Articular chondrocyte of knee joint (primary cell): Measurements from ENCODE around the gene DZANK1. TPM values are rescaled to one million over a fixed set of nuclear protein-coding genes. Genes with fewer than 3 reads are reported as not detected.

Experiments used
- small RNA-seq: library from RNA; depleted of rRNA; stranded (forward); fragments of <200 nt; gene quantifications from one replicate; pipeline ENCODE3, GENCODE V24; 2012
- total RNA-seq: library from RNA; depleted of rRNA; stranded (reverse); fragments of >200 nt; gene quantifications from 2 replicates; pipeline ENCODE4 v1.2.3, GENCODE V29; 2012

The DZANK1 gene
- 1.2 TPM in 2 replicates for total RNA-seq

DNA sequence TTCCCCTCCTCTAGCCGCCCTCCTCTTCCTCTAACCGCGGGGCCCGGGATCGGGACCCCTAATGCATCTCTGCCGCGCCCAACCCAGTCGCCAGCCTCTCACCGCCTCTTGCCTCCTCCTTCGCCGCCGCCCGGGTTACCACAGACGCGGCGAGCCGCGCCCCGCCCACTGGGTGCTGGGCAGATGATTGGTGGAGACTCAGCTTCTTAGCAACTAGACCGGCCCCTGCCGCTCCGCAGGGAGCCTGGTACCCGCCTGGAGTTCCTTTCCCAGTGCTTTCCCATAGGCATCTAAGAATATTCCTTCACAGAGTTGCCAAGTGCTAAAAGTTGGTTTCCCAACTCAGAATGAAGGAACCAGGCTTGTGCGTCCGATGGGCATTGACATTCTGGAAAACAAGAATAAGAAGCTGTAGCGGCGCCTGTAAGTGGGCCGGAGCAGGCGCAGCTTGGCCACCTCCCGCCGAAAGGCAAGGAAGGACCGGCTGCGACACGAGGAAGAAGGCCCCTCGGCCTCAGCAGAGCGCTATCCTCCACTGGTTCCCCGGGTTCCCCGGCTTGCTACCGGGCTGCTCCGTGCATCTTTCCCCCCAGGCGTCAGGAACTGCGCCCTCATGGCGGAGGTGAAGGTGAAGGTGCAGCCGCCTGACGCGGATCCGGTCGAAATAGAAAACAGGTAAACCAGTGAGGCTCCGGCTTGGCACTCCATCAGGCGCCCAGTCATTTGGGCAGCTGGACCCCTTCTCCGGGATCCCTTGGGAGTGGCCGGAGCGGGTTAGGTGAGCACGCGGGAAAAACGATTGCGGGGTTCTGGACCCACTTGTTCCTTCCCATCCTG is at the start of gene DZANK1, which contains the start of gene POLR3F:
Gene DZANK1, minus strand, starts transcription at position 137 of the 837 bp plus-strand sequence. CDS start 1,672 bp downstream, outside the sequence.
Gene POLR3F, plus strand, starts transcription at position 497 of the 837 bp plus-strand sequence. Its CDS starts 117 bp downstream, at position 614.

DNA sequence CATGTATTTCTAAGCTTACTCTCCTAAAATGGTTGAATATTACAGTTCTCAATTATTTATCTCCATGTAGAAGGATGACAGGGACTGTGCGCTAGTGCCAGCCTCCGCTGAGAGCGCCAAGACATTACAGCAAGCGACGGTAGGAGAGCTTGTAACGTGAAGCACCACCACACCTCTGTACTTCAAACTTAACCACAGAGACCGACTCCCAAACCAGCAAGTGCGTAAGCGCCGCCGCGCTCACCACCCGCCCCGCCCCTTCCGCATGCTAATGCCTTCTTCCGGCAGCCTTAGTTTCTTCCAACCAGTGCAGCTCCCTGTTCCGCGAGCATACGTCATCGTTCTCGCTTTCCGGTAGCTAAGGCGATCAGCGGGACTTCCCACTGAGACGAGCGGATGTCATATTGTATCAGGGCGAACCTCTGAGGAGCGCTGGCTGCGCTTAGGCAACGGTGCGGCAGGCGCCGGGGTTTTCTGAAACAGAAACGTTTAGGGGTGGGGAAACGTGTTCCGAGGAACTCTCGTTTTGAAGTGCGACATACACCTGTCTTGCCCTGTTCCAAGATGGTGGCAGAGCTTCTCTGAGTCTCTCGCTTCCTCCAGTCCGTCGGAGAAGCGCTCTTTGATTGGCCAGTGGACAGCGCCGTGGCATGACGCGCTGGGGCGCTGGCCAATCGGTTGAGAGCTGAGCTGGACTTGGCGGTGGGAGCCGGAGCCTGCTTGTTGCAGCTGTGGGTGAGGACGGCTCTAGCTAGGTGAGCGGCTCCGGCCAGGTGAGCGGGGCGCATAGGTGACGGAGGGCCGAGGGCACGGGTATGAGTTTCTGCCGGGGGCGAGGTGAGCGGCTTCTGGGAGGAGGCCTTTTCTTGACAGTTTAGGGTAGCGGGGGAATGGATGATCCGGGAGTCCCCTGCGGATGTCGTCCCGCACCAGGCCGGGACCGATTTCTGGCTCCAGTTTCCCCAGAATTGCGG is 40.7 kb upstream of the DZANK1 start, which contains the start of gene SEC23B:
Gene SEC23B, plus strand, starts transcription at position 723 of the 974 bp plus-strand sequence. CDS start 2,896 bp downstream, outside the sequence.

DNA sequence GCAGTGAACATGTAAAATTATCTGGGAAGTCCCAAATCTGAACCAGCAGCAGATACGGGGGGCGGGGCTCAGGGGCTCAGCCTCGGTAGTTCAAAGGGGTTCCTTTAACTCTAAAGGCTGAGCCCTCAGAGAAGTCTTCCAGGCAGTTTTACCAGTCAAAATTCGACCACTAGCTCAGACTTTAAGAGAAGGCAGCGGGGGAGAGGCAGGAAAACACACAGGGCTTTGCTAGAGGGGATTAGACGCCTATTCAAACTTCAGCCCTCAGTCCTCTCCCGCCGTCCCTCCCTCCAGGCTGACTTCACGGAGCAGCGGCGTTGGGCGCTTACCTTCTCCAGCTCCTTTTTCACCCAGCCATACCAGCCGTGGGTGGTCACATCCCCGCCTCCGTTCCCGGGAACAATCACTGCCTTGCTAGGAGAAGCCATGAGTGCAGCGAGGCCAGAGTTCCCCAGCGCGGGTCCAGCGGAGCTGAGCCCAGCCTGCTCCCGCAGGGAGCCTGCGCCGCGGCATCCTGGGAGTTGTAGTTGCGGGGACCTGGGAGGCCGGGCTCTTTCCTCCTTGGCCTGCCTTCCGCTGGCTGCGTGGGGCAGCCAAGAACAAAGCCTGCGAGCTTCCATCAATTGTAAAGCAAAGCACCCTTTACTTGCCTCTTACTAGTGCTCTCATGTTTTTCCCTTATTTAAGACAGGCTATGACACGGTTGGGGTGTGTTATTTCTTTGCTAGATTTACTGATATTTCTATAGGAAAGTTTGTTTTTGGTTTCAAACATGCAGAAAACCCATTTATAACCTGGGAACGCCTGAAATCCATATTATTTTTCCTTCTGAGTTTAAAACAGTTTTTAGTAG is 30.1 kb upstream of the DZANK1 start, which contains the start of gene RBBP9:
Gene RBBP9, minus strand, starts transcription at position 486 of the 853 bp plus-strand sequence. Its CDS starts 58 bp downstream, at position 428.

Small RNAs within 50 kb of the gene (small RNA-seq; reads per million reads assigned to genes)
- gene MIR3192 (not detected), gene RNA5SP476 (0.95 reads per million, percentile 40 among the genes with 10 or more reads in this experiment)

Other genes with a start within 250 kb of the DZANK1 start
- gene ZNF133, start 178.5 kb downstream of the DZANK1 start, total RNA-seq, result 13.1 and 20.5 TPM in 2 replicates
- 11.8 and 16.2 TPM in 2 replicates for gene POLR3F, start 360 bp upstream of the DZANK1 start, total RNA-seq
- 29.7 and 37.2 TPM in 2 replicates for gene RBBP9, start 30.2 kb upstream of the DZANK1 start, total RNA-seq
- 38.8 and 39.7 TPM in 2 replicates for gene SEC23B, start 40.9 kb upstream of the DZANK1 start, total RNA-seq
- 63.0 and 79.8 TPM in 2 replicates for gene SMIM26, start 100.4 kb upstream of the DZANK1 start, total RNA-seq
- gene DTD1, start 121.0 kb upstream of the DZANK1 start, total RNA-seq, result 61.6 and 70.0 TPM in 2 replicates